Kidney (tissue), 14 donors: ENCODE results near the gene PIP4K2C. TPM values are rescaled to one million over a fixed set of nuclear protein-coding genes. Genes with fewer than 3 reads are reported as not detected.
"Not testable (repeated sequence)": the region's sequence is repeated elsewhere in the genome, so short reads cannot be mapped to it uniquely, and the experiment has no call there.

Experiments
- DNase-seq, 5 donors: peaks; one replicate each; pipeline ENCODE4 v3.0.0-alpha.2; 2013 to 2020
- FAIRE-seq: peaks from 2 replicates; lab custom pipeline; 2012; peaks lifted over from hg19 to GRCh38; lab: Jason Lieb, UNC
- H3K27ac ChIP-seq, 2 donors: one replicate each; pipeline ENCODE4 v1.7.0; 2013; ENCODE audit warnings: low read depth in 2 of 2, low read length in 2 of 2, inconsistent platforms in 1 of 2
- H3K27me3 ChIP-seq: one replicate; pipeline ENCODE4 v1.7.1; 2013; ENCODE audit warnings: low read length, inconsistent platforms; ENCODE audit not compliant: control insufficient read depth, insufficient read depth
- H3K36me3 ChIP-seq, 3 donors: one replicate each; pipeline versions ENCODE4 v1.7.0 to v1.7.1; 2013; ENCODE audit warnings: low read length in 3 of 3, control low read depth in 1 of 3, inconsistent platforms in 1 of 3; ENCODE audit not compliant: insufficient read depth in 3 of 3, control insufficient read depth in 2 of 3
- H3K4me1 ChIP-seq, 3 donors: one replicate each; pipeline versions ENCODE4 v1.7.0 to v1.7.1; 2013; ENCODE audit warnings: low read length in 3 of 3, inconsistent platforms in 1 of 3, low read depth in 1 of 3; ENCODE audit not compliant: control insufficient read depth in 2 of 3, insufficient read depth in 2 of 3
- H3K4me3 ChIP-seq, 3 donors: one replicate each; pipeline versions ENCODE4 v1.7.0 to v1.8.1; 2013; ENCODE audit warnings: low read length in 3 of 3, control low read depth in 1 of 3, inconsistent platforms in 1 of 3
- H3K9ac ChIP-seq, 3 donors: one replicate each; pipeline versions ENCODE4 v1.7.0 to v1.7.1; 2013; ENCODE audit warnings: low read length in 3 of 3, control low read depth in 1 of 3, inconsistent platforms in 1 of 3
- H3K9me3 ChIP-seq, 3 donors: one replicate each; pipeline versions ENCODE4 v1.7.0 to v1.7.1; 2013; ENCODE audit warnings: low read length in 3 of 3, control low read depth in 1 of 3, inconsistent platforms in 1 of 3; ENCODE audit not compliant: control insufficient read depth in 2 of 3, insufficient read depth in 1 of 3
- intact Hi-C: fragments of 100-400 bp; cut with DNase I; formaldehyde crosslinking; loops from one replicate; pipeline ENCODE4 v1.11.1; 2022
- polyA plus RNA-seq: library from polyadenylated mRNA; stranded (reverse); fragments of 350-450 nt; fragmentation: Illumina TruSeq; extraction: RNeasy Lipid Tissue Mini Kit (QIAGEN cat#74804); gene quantifications from one replicate; pipeline ENCODE4 v1.2.3, GENCODE V29; 2014; ENCODE audit warnings: low read depth, low replicate concordance; ENCODE audit not compliant: insufficient read depth
- total RNA-seq: library from RNA; stranded (reverse); fragmentation: NEBNext Ultra II Directional; extraction: Animal tissue kit (Norgen Biotek cat#: 25700); gene quantifications from one replicate; pipeline ENCODE4 v1.2.1, GENCODE V29; 2021
- TF ChIP-seq, protein P1 (sequence below): IDR thresholded peaks from 3 replicates; pipeline ENCODE4 v1.5.1; 2012; ENCODE audit warnings: mild to moderate bottlenecking, moderate library complexity, borderline replicate concordance; ENCODE audit not compliant: insufficient read depth; ENCODE audit errors: extremely low read depth
- donor health status: control.
- donor health status: control.
- donor health status: control.
- donor health status: control.
- donor health status: control.
- donor health status: DM: yes; HTN: yes; CAD: no.
- donor health status: Normal renal cell carcinoma (clear cell type).

The PIP4K2C gene
- total and polyA plus RNA-seq, 2 donors from 2014 or later, result 43.2 to 52.4 TPM

DNA sequence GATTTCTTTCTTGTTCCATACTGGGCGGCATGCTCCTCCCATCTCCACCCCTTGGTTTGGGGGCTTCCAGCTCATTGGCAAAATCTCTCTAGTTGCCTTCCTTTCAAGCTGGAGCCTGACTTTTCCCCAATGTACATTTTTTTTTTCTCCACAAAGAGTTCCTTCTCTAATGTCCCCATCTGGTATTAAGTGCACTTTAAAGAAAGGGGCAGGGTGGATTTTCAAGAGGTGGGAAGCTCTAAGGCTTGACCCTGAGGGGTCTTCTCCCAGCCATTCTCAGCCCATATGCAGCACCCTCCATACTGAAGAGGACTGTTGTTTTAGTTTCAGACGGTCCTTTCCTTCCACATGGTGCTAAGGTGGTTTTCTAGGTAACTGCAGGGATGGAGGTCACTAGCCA lies 5.8 kb upstream of the PIP4K2C start:
- no peak overlapping the region for H3K9ac ChIP-seq
- no peak overlapping the region for H3K27ac ChIP-seq
- intact Hi-C loops, result no loop called here
- no peaks in the 10 kb centered on the region for H3K9me3 ChIP-seq
- H3K4me1 ChIP-seq, result no peaks in the 10 kb centered on the region
- H3K27me3 ChIP-seq, result no peaks in the 10 kb centered on the region
- H3K36me3 ChIP-seq, result no peaks in the 10 kb centered on the region
- no peak for DNase-seq
- TF ChIP-seq, protein P1, sequence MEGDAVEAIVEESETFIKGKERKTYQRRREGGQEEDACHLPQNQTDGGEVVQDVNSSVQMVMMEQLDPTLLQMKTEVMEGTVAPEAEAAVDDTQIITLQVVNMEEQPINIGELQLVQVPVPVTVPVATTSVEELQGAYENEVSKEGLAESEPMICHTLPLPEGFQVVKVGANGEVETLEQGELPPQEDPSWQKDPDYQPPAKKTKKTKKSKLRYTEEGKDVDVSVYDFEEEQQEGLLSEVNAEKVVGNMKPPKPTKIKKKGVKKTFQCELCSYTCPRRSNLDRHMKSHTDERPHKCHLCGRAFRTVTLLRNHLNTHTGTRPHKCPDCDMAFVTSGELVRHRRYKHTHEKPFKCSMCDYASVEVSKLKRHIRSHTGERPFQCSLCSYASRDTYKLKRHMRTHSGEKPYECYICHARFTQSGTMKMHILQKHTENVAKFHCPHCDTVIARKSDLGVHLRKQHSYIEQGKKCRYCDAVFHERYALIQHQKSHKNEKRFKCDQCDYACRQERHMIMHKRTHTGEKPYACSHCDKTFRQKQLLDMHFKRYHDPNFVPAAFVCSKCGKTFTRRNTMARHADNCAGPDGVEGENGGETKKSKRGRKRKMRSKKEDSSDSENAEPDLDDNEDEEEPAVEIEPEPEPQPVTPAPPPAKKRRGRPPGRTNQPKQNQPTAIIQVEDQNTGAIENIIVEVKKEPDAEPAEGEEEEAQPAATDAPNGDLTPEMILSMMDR, result no peak
- H3K4me3 ChIP-seq, result no peak overlapping the region
- no peak for FAIRE-seq

DNA sequence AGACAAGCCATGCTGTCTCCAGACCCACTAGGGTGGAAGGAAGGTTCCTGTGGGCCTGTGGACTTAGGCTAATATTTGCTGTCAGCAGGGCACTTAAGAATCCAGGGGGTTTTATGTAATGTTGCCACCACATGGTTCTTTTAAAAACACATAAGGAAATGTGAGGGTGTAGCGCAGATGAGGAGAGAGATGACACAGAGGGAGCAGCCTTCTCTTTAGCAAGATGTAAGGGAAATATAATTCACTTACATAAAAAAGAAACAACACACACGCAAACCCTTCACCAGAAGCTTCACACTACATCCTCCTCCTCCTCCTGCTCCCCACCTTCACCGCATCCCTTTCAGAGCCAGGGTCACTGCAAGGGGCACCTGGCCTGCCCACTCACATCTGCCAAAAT lies 4.9 kb upstream of the PIP4K2C start:
- Histone ChIP-seq H3K4me3 (no peak overlapping the region), H3K27ac (no peak overlapping the region), H3K4me1 (peaks cover 0 to 4% (median 0%) of the 10 kb centered on the region in 3 donors), H3K36me3 (no peaks in the 10 kb centered on the region), H3K9ac (no peak overlapping the region), H3K9me3 (no peaks in the 10 kb centered on the region), H3K27me3 (no peaks in the 10 kb centered on the region)
- intact Hi-C loops, result no loop called here
- no peak for DNase-seq
- TF ChIP-seq, protein P1, result no peak
- FAIRE-seq, result no peak

DNA sequence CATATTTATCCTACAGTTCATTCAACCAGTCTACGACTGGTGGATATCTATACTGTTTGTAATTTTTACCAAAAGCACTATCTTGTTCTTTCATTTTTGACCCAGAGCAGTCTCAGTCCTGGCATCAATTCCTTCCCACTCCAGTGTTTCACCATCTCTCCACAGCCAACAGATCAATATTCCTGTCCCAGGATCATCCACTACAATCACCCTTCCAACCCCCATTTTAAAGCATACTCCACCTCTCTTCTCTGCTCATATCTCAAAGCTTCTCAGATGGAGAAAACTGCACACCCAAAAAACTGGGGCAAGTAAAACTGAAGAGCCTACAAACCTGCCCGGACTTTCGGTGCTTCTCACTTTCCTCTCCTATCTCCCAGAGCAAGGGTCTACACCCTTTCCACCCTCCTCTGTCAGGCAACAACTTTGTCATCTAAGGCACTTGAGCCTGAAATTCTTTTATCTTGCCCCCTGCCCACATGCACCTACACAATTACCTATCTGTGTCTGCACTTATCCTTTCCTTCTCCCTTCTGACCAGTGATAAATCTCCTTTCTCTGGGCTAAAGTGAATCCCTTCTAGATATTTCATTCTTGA lies 4.1 kb upstream of the PIP4K2C start:
- Histone ChIP-seq H3K9me3 (no peaks in the 10 kb centered on the region), H3K4me1 (peaks cover 0 to 5% (median 0%) of the 10 kb centered on the region in 3 donors), H3K9ac (no peak overlapping the region), H3K27me3 (no peaks in the 10 kb centered on the region), H3K27ac (no peak overlapping the region), H3K4me3 (no peak overlapping the region), H3K36me3 (no peaks in the 10 kb centered on the region)
- TF ChIP-seq, protein P1, result no peak
- intact Hi-C loops, result no loop called here
- no peak for FAIRE-seq
- no peak for DNase-seq

DNA sequence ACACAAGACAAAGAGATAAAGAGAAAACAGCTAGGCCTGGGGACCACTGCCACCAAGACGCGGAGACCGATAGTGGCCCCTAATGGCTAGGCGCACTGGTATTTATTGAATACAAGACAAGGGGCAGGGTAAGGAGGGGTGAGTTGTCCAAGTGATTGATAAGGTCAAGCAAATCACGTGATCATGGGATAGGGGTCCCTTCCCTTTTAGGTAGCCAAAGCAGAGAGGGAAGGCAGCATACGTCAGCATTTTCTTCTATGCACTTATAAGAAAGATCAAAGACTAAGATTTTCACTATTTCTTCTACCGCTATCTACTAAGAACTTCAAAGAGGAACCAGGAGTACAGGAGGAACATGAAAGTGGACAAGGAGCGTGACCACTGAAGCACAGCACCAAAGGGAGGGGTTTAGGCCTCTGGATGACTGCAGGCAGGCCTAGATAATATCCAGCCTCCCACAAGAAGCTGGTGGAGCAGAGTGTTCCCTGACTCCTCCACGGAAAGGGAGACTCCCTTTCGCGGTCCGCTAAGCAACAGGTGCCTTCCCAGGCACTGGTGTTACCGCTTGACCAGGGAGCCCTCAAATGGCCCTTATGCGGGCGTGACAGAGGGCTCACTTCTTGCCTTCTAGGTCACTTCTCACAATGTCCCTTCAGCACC lies 1.9 kb upstream of the PIP4K2C start:
- H3K9ac ChIP-seq, FAIRE-seq, H3K27ac ChIP-seq, H3K36me3 ChIP-seq, H3K4me3 ChIP-seq, H3K9me3 ChIP-seq, H3K27me3 ChIP-seq, H3K4me1 ChIP-seq, intact Hi-C loops: not testable (repeated sequence)
- peak in 4 of 5 donors; percentile 21 to 52 (median 36) for DNase-seq
